Midbrain (tissue), 1 donor: ENCODE results near the gene TEX264.

Source experiments
- DNase-seq: peaks from one replicate; lab custom pipeline; 2025; lab: John Stamatoyannopoulos, UW

TEX264 gene

DNA sequence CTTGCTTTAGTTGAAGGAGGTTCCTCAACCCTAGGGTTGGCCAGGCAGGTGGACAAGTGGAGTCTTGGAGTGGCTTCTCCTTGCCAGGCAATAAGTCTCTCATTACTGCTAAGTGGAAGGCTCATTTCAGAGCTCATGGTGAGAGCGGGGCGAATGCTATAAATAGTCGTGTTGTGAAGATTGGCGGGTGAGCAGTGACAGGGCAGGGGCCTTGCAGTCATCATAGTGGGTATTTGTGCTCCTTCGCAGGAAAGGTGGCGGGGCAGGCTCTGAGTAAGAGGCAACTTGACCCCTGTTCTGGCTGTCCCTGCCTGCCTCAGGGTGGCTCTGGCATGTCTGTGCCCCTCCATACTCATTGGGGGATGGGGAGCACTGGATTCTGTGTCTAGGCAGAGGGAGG, 27.2 kb downstream of the TEX264 start:
- no peak for DNase-seq

DNA sequence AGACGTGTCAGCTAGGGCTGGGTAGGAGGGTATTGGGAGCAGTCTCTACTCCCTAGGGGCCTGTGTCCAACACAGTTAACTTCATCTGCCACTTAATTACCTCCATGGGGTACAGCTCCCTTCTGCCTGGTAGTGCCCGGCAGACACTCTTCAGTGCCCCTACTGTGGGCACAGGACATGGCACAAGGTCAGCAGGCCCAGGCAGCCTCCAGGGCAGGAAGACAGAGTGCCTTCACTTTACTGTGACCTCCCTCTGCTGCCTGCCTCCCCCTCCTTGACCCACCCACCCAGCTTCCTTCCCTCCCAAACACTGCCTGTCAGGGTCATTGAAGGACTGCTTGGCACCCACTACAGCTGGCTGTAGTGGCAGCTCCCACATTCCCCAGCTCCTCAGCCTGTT, 29.4 kb downstream of the TEX264 start:
- DNase-seq: no peak

GRCh38 chr3:51702156-51702555, 31.1 kb downstream of the TEX264 start:
- no peak for DNase-seq

DNA sequence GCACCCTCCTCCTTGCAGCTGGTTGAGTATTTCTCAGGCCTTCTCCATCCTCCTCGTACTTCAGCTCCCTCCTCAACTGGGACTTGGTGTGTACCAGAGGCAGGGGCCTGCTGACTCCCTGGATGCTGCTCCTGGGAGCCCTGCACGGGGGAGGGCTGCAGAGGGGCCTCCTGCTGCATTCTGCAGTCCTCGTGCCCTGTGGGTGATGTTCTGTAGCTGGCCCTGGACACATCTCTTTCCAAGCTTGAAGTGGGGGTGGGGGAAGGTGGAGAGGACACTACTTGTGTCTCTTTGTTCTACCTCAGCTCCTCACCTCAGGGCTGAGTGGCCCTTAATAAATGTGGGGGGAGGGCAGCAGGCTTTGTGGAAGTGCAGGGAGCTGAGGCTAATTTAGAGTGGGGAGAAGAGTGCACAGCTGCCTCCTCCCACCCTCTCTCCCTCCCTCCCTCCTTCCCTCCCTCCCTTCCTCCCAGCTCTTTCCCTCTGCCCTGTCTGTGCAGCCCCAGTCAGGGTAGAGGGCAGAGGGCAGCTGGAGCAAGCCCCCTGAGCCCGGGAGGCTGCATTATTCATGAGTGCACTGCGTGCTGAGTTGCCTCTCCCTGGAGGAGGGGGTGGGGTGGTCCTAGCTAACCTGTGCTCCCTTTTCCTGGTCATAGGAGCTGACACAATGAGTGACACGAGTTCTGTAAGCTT, 32.2 kb downstream of the TEX264 start:
- DNase-seq: no peak

DNA sequence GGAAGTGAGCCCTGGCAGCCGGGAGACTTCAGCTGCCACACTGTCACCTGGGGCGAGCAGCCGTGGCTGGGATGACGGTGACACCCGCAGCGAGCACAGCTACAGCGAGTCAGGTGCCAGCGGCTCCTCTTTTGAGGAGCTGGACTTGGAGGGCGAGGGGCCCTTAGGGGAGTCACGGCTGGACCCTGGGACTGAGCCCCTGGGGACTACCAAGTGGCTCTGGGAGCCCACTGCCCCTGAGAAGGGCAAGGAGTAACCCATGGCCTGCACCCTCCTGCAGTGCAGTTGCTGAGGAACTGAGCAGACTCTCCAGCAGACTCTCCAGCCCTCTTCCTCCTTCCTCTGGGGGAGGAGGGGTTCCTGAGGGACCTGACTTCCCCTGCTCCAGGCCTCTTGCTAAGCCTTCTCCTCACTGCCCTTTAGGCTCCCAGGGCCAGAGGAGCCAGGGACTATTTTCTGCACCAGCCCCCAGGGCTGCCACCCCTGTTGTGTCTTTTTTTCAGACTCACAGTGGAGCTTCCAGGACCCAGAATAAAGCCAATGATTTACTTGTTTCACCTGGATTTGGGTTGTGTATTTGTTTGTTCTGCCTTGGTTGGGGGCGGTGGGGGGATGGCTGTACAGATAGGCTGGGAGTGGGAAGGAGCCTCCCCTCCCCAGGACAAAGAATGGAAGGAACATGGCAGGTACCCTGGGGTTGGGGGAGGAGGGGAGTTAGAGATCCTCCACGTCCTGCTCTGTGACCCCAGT, 32.9 kb downstream of the TEX264 start:
- DNase-seq: no peak

DNA sequence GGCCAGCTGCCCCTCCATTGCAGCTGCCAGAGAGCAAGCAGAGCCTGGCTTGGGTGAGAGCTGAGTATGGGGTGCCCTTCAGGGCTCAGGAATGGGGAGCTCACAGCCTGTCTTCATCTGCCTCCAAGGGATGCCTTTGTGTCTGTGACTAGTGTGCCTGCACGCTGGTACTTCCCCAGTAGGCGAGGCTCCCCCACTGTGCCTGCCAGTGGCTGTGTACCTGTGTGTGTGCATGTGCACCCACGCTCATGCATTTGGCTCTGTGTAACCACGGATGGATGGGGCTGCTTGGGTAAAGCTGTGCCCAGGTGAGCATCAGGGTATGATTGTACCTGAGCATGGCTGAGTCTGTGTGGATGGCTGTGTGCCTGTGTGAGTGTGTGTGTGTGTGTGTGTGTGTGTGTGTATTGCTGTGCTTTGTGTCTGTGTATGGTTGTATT, 33.5 kb downstream of the TEX264 start:
- no peak for DNase-seq

DNA sequence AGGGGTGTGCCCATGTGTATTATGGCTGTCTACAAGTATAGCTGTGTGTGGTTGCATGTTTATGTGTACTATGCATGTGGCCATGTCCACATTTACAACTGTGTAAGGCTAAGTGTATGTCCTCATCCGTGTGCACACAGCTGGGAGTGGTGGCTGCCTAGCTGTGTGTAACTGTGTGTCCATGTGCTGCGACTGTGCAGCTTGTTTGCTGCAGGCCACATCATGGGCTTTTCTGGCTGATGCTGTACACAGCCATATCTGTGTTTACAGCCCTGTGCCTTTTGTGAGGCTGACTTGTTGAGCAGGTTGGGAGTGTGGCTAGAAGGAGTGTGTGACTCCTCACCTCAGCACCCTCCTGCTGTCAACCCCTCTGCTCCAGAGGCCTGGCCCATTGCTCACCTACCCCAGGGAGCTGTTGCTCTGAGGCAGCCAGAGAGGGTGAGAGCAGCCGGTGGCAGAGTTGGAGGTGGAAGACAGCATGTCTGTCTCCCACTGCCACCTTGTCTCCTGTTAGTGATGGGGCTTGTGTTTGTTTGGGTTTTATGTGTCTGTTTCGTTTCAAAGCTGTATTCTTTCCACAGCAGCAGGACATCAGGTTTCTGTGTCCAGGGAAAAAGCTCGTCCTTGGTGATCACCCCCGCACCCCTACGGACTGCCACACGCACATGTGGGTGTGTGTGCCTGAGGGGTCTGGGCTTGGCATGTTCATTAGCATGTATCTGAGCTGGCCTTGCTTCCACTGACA, 34.4 kb downstream of the TEX264 start:
- no peak for DNase-seq

DNA sequence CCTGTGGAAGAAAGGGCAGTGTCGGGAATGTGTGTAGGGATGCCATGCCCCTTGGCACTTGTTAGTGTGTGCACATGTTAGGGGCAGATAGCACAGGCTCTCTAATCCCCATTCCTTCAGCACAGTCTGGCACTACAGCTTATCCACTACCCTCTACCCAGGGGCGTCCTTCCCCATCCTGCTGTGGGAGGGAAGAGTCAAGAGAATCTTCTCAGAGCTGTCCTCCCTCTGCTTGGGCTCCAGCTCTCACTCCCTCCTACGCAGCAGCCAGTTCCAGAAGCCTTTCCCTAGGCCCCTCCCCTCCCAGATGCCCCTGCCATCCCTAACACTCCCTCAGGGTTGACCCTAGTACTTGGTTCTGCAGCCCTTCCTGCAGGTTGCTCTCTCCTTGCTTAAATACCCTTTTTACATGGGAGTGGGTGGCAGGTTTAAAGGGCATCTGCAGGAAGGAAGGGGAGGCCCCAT, 35.0 kb downstream of the TEX264 start:
- DNase-seq: no peak

DNA sequence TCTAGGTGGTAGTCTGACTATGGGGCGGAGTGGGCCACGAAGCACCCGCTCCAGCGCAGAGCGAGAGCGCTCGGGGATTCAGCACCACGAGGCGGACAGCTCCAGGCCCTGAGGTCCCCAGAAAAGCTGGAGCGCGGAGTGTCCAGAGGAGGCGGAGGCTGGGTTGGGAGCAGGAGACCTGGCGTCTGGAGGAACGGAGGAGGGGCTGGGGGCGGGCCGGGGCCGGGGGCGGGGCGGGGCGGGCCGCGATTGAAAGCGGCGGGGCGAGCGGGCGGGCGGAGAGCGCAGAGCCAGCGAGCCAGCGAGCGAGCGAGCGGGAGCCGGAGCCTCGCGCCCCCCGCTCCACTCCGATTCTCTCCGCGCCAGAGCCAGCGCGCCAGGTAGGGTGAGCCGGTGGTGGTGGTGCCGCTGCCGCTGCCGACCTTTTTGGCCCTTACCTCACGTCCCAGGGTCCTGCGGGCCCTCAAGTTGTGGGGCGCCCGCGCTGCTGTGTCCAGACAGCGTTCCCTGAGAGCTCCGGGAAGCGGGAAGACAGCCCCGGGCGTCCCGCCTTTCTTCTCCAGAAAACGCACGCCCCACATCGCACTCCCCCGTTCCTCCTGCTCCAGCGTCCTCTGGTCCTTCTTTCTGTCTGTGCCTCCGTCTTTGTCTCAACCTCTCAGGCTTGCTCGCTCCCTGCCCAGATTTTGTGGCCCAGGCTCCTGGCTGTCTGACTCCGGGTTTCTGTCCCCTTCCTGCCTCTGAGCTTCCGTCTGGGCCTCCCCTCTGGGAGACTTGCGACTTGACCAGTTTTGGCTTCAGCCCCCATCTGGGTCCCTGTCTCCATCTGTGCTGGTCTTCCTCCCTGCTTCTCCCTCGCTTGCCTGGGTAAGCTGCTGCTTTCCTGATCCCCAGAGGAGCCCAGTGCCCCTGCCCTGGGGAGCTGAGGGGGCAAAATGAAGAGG, 36.0 kb downstream of the TEX264 start, which contains the start of gene GRM2:
Gene GRM2 (plus strand): TSS at position 281 of the 944 bp plus-strand sequence. CDS start 1,916 bp downstream, outside the sequence.
- DNase-seq: peak; percentile 50

- no peak for DNase-seq
Measured at GRCh38 chr3:51708216-51708845, 37.3 kb downstream of the TEX264 start.

- DNase-seq: no peak
Measured at GRCh38 chr3:51709004-51709420, 38.0 kb downstream of the TEX264 start.

GRCh38 chr3:51709675-51710074, 38.6 kb downstream of the TEX264 start:
- no peak for DNase-seq

GRCh38 chr3:51710631-51711351, 39.7 kb downstream of the TEX264 start:
- DNase-seq: peak; percentile 19

GRCh38 chr3:51711352-51712037, 40.4 kb downstream of the TEX264 start:
- no peak for DNase-seq

- DNase-seq: no peak
Measured at GRCh38 chr3:51712038-51712420, 41.0 kb downstream of the TEX264 start.

DNA sequence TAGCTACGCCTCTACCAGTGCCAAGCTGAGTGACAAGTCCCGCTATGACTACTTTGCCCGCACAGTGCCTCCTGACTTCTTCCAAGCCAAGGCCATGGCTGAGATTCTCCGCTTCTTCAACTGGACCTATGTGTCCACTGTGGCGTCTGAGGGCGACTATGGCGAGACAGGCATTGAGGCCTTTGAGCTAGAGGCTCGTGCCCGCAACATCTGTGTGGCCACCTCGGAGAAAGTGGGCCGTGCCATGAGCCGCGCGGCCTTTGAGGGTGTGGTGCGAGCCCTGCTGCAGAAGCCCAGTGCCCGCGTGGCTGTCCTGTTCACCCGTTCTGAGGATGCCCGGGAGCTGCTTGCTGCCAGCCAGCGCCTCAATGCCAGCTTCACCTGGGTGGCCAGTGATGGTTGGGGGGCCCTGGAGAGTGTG, 41.5 kb downstream of the TEX264 start:
- no peak for DNase-seq

DNA sequence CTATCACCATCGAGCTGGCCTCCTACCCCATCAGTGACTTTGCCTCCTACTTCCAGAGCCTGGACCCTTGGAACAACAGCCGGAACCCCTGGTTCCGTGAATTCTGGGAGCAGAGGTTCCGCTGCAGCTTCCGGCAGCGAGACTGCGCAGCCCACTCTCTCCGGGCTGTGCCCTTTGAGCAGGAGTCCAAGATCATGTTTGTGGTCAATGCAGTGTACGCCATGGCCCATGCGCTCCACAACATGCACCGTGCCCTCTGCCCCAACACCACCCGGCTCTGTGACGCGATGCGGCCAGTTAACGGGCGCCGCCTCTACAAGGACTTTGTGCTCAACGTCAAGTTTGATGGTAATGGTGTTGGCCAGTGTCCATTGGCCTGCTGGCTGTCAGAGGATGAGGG, 41.9 kb downstream of the TEX264 start:
- DNase-seq: no peak

DNA sequence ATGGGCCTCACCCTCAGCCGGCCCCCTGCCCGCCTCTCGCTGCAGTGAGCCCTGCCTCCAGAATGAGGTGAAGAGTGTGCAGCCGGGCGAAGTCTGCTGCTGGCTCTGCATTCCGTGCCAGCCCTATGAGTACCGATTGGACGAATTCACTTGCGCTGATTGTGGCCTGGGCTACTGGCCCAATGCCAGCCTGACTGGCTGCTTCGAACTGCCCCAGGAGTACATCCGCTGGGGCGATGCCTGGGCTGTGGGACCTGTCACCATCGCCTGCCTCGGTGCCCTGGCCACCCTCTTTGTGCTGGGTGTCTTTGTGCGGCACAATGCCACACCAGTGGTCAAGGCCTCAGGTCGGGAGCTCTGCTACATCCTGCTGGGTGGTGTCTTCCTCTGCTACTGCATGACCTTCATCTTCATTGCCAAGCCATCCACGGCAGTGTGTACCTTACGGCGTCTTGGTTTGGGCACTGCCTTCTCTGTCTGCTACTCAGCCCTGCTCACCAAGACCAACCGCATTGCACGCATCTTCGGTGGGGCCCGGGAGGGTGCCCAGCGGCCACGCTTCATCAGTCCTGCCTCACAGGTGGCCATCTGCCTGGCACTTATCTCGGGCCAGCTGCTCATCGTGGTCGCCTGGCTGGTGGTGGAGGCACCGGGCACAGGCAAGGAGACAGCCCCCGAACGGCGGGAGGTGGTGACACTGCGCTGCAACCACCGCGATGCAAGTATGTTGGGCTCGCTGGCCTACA, 44.4 kb downstream of the TEX264 start:
- DNase-seq: no peak

DNA sequence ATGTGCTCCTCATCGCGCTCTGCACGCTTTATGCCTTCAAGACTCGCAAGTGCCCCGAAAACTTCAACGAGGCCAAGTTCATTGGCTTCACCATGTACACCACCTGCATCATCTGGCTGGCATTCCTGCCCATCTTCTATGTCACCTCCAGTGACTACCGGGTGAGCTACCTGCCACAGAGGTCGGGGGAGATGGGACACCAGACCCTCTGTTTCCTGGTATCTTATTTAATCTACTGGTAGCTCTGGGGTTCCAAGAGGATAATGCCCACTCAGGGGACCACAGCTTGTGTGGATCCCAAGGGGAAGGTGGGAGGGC, 44.9 kb downstream of the TEX264 start:
- no peak for DNase-seq
